ENCODE measurements around the gene GNB1. TPM values are rescaled to one million over a fixed set of nuclear protein-coding genes. Genes with fewer than 3 reads are reported as not detected.
A peak's percentile ranks its signal among the peaks of the same experiment; 100 is the strongest.
"Not testable (repeated sequence)": the region's sequence is repeated elsewhere in the genome, so short reads cannot be mapped to it uniquely, and the experiment has no call there.

GNB1 gene
- polyA plus RNA-seq, 1 of the 3 experiments (the other 2 are of a cell fraction) = 355 TPM

GRCh38 chr1:1857096-1857703, 33.7 kb downstream of the GNB1 start:
- H3K27ac ChIP-seq (ENCODE audit: low read depth in 2 of 2, low read length in 1 of 2) = peak overlapping the region in 1 of 2 experiments; percentile 89; a peak in 3 of 4 replicates
- H3K9me2 ChIP-seq = no peaks in the 10 kb centered on the region
- H3F3A ChIP-seq (replicated peaks; ENCODE audit: insufficient read depth) = peaks cover 23% of the 10 kb centered on the region
- CTCF ChIA-PET = no interaction called here
- H3K36me3 ChIP-seq (replicated peaks in 1 of 2; ENCODE audit: control insufficient read depth in 1 of 2, insufficient read depth in 2 of 2, low read length in 1 of 2) = peaks cover 0 to 9% of the 10 kb centered on the region in 2 experiments
- 96% methylated on average over 4 of the region's 4 CpGs for WGBS (ENCODE audit: low lambda C conversion rate)
- peaks cover 9 to 44% of the 10 kb centered on the region in 2 experiments; a peak in 3 of 4 replicates for H3K4me1 ChIP-seq (ENCODE audit: control insufficient read depth in 1 of 2, insufficient read depth in 2 of 2, low read depth in 1 of 2, low read length in 1 of 2)
- H4K20me1 ChIP-seq (ENCODE audit: insufficient read depth) = peaks cover 100% of the 10 kb centered on the region
- H3K9ac ChIP-seq = no peak overlapping the region
- no peak overlapping the region for H2AFZ ChIP-seq (ENCODE audit: low read depth)
- no peak for TF ChIP-seq GABPA (IDR thresholded peaks at IDR 0.05; ENCODE audit: low read depth)
- no peak for TF ChIP-seq YY1 (IDR thresholded peaks at IDR 0.05; ENCODE audit: low read depth)
- TF ChIP-seq, protein P1, sequence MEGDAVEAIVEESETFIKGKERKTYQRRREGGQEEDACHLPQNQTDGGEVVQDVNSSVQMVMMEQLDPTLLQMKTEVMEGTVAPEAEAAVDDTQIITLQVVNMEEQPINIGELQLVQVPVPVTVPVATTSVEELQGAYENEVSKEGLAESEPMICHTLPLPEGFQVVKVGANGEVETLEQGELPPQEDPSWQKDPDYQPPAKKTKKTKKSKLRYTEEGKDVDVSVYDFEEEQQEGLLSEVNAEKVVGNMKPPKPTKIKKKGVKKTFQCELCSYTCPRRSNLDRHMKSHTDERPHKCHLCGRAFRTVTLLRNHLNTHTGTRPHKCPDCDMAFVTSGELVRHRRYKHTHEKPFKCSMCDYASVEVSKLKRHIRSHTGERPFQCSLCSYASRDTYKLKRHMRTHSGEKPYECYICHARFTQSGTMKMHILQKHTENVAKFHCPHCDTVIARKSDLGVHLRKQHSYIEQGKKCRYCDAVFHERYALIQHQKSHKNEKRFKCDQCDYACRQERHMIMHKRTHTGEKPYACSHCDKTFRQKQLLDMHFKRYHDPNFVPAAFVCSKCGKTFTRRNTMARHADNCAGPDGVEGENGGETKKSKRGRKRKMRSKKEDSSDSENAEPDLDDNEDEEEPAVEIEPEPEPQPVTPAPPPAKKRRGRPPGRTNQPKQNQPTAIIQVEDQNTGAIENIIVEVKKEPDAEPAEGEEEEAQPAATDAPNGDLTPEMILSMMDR (IDR thresholded peaks at IDR 0.05) = no peak
- TF ChIP-seq ZBTB33 (IDR thresholded peaks at IDR 0.05; ENCODE audit: borderline replicate concordance, low read depth) = no peak
- TF ChIP-seq, protein P2, sequence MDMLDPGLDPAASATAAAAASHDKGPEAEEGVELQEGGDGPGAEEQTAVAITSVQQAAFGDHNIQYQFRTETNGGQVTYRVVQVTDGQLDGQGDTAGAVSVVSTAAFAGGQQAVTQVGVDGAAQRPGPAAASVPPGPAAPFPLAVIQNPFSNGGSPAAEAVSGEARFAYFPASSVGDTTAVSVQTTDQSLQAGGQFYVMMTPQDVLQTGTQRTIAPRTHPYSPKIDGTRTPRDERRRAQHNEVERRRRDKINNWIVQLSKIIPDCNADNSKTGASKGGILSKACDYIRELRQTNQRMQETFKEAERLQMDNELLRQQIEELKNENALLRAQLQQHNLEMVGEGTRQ (IDR thresholded peaks at IDR 0.05; ENCODE audit: borderline replicate concordance, low read depth, low read length) = no peak
- no peak for TF ChIP-seq MEF2A (IDR thresholded peaks at IDR 0.05; ENCODE audit: borderline replicate concordance, low read depth)
- TF ChIP-seq JUND (IDR thresholded peaks at IDR 0.05) = no peak
- POLR2A ChIA-PET = no interaction called here
- H3K27me3 ChIP-seq (ENCODE audit: insufficient read depth) = no peaks in the 10 kb centered on the region
- no peak for DNase-seq
- H3K4me3 ChIP-seq (ENCODE audit: low read depth in 2 of 2, low read length in 1 of 2) = no peak overlapping the region
- peaks cover 100% of the 10 kb centered on the region for H3K79me2 ChIP-seq (ENCODE audit: insufficient read depth)
- H3K9me3 ChIP-seq = no peaks in the 10 kb centered on the region
- no peak overlapping the region for H3K4me2 ChIP-seq

DNA sequence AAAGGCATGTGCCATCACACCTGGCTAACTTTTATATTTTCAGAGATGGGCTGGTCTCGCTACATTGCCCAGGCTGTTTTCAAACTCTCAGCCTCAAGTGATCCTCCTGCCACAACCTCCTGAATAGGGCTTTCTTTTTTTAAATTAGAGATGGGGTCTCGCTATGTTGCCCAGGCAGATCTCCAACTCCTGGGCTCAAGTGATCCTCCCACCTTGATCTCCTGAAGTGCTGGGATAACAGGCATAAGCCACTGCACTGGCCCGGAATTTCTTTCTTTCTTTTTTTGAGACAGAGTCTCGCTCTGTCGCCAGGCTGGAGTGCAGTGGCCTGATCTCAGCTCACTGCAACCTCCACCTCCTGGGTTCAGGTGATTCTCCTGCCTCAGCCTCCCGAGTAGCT, 34.7 kb downstream of the GNB1 start:
- H3K36me3 ChIP-seq (replicated peaks in 1 of 2; ENCODE audit: control insufficient read depth in 1 of 2, insufficient read depth in 2 of 2, low read length in 1 of 2); H3K9me3 ChIP-seq; H3K27me3 ChIP-seq (ENCODE audit: insufficient read depth); CTCF ChIA-PET; H2AFZ ChIP-seq (ENCODE audit: low read depth); H3K27ac ChIP-seq (ENCODE audit: low read depth in 2 of 2, low read length in 1 of 2); POLR2A ChIA-PET; DNase-seq; H3K9me2 ChIP-seq; H3K9ac ChIP-seq; H3K4me3 ChIP-seq (ENCODE audit: low read depth in 2 of 2, low read length in 1 of 2); H3K4me2 ChIP-seq: not testable (repeated sequence)
- Histone ChIP-seq H3K79me2 (ENCODE audit: insufficient read depth) (peaks cover 100% of the 10 kb centered on the region), H3K4me1 (ENCODE audit: control insufficient read depth in 1 of 2, insufficient read depth in 2 of 2, low read depth in 1 of 2, low read length in 1 of 2) (peaks cover 9 to 38% of the 10 kb centered on the region in 2 experiments; a peak in 3 of 4 replicates), H4K20me1 (ENCODE audit: insufficient read depth) (peaks cover 100% of the 10 kb centered on the region), H3F3A (replicated peaks; ENCODE audit: insufficient read depth) (peaks cover 23% of the 10 kb centered on the region)
- whole genome bisulfite sequencing (ENCODE audit: low lambda C conversion rate) = 97% methylated on average over 6 of the region's 6 CpGs
